NCI-H187 (cell line): Measurements from ENCODE around the gene PCBP3.

Experiments used
- DNase-seq, 2 experiments: peaks; one replicate each; lab custom pipeline; 2025; lab: John Stamatoyannopoulos, UW

PCBP3 gene

GRCh38 chr21:45932922-45933502 lies 289.5 kb downstream of the PCBP3 start:
- DNase-seq = no peak

DNA sequence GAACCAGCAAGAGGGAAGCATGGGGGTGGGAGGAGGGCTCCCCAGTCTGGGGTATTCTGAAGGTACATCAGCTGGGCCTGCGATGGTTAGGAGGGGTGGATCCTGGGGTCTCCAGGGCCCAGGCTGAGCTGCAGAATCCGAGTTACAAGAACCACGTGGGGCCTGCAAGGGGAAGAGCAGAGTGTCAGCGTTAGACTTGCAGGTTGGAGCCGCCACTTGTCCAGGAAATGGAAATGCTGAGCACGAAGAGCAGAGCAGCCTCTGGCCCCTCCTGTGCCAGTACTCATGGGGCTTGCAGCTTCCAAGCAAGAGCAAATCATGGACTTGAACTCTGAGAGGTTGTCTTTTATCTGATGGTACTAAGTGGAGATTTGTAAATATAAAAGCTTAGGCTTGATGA lies 290.6 kb downstream of the PCBP3 start:
- no peak for DNase-seq

- no peak for DNase-seq
Measured at GRCh38 chr21:45934554-45934953, 291.0 kb downstream of the PCBP3 start.

- no peak for DNase-seq
Measured at GRCh38 chr21:45935628-45936027, 292.1 kb downstream of the PCBP3 start.

DNA sequence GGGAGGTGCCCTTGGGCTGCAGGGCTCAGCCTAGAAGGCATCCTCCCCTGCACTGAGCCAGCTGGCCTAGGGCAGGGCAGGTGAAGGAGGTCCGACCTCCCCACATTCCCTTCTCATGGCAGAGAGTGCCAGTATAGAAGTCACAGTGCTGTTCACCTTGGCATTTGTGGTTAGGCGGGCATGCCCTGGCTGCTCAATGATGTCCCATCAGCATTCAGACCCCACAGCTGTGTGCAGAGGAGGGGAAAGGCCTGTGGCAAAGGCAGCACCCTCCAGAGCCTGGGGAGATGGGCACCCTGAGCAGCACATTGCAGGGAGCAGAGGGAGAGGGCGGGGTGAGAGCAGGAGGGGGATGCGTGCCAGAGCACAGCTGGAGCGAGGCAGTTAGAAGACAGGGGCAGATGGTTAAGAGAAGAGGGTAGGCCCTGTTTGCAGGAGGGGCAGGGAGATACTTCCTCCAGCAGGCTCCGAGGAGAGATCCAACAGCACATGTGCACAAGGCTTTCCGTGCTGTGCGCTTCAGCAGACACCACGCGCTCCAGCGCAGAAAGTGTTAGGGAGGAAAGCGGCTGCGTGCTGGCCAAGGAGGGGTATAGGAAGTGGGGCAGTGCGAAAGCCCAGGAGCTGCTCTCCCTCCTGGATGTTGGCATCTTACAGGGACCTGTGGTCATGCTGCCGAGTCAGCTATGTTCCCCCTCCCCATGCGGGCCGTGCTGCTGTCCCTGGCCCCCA lies 294.4 kb downstream of the PCBP3 start:
- no peak for DNase-seq

DNA sequence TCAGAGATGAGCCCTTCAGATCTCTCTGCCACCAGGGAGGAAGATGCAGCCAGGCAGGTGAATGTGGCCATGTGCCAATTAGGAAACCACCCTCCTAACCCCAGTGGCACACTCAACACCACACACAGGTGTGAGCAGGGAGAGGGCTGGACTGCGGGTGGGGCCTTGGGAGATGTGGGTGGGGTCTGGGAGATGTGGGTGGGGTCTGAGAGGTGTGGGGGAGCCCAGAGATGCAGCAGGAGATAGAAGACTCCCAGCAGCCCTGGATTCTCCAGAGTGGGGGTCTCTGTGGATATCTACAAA lies 294.9 kb downstream of the PCBP3 start:
- no peak for DNase-seq

DNA sequence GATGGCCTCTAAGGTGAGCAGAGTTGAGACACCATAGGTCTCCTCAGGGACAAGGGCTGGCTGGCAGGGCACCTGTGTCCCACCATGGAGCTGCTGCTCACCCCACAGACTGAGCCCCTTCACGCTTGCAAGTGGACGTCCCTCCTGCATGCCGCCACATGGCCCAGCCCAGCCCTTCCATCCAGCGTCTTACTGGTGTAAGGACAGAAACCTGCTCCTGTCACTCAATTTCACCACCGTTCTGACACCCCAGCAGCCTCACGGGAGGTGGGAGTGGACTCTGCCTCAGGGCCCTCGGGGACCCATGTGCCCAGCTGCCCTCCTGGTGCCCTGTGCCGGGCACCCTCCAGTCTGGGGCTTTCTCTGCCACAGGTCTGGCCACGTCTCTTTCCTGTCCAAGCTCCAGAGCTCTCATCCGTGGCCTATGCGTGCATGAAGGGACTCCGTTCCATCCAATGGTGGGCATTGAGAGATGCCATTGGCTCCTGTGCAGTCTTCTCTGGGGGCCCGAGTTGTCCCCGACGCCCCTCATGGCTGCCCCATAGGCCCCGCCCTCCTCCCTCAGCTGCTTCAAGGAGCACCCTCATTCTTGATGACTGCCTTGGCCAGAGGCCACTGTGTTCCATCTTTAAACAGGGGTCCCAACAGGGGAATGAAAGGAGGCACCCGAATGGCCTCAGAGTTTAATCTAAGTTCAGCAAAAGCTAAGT lies 295.4 kb downstream of the PCBP3 start:
- no peak for DNase-seq

DNA sequence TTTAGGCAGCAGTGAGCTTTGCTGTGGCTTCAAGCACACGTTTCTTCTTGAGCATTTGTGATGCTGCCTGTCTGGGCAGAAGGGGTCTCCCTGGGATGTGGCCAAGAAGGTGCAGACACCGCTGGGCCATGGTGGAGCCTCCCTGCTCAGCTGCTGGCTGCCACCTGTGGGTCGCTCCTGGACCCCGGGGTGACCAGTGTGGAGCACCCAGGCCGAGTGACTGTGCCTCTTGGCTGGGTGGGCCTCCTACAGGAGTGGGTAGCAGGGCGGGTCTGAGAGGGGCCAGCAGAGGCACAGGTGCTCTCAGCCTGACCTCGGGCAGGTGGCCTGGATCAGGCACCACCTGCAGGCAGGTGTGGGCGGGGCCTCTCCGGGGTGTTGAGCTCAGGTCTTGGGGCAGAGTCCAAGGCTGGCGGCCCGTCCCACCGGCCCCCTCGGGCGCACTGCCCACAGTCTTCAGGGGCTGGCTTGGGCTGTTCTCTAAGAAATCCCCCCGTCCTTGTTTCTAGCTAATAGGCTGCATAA lies 296.1 kb downstream of the PCBP3 start:
- no peak for DNase-seq

GRCh38 chr21:45940091-45940490 lies 296.6 kb downstream of the PCBP3 start:
- DNase-seq = no peak

GRCh38 chr21:45940621-45941337 lies 297.3 kb downstream of the PCBP3 start:
- DNase-seq = no peak

DNA sequence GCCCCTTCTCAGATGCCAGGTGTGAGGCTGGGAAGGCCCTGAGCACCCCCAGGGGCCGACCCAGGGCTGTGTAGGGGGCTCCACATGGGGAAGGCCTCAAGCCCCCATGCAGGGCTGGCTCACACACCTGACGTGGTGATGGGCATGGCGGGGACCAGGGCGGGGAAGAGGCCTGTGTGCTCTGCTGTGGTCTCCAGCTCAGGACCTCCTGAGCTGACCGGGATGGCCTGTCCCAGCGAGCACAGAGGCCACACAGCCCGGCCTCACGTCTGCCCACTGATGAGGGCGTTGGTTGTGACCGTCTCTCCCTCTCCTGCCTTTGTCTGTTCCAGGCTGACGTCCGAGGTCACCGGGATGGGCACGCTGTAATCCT lies 297.8 kb downstream of the PCBP3 start:
- DNase-seq = no peak

DNA sequence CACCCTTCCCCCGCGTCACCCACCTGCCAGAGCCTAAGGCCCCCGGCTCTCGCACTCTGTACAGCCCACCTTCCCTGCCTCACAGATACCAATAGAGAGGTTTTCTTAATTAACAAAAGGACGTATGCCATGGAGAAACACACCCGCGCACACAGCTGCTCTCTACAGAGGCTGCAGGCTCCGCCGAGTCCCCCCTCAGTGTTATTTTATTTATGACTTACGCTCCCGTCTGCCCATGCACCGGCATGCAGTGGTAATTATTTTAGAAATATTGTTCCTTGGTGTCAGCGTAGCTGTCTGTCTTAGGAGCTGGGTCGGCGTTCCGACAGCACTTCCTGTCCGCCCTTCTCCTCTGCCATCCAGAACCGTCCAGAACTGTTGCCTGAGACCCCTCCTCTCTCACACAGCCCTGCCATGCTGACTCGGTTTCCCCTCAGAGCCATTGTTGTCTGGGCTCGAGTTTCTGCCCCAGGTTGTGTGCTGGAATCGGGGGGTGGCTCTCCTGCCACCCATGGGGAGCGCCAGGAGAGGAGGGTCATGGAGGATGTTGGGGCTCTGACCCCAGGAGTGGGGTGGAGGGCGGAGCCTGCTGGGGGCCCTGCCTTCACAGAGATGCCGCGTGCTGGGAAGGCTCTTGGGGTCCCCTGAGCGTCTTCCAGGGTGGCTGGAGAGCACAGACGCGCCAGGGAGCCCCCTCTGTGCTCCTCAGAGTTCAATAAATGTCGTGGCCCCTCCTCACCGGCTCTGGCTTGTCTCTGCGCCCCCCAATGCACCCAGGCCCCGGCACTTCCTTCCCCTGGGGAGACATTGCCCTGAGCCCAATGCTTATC lies 298.4 kb downstream of the PCBP3 start:
- no peak for DNase-seq

GRCh38 chr21:45942755-45943629 lies 299.5 kb downstream of the PCBP3 start:
- no peak for DNase-seq

- no peak for DNase-seq
Measured at GRCh38 chr21:45943630-45944540, 300.4 kb downstream of the PCBP3 start.

GRCh38 chr21:45944601-45945000 lies 301.1 kb downstream of the PCBP3 start:
- DNase-seq = no peak

DNA sequence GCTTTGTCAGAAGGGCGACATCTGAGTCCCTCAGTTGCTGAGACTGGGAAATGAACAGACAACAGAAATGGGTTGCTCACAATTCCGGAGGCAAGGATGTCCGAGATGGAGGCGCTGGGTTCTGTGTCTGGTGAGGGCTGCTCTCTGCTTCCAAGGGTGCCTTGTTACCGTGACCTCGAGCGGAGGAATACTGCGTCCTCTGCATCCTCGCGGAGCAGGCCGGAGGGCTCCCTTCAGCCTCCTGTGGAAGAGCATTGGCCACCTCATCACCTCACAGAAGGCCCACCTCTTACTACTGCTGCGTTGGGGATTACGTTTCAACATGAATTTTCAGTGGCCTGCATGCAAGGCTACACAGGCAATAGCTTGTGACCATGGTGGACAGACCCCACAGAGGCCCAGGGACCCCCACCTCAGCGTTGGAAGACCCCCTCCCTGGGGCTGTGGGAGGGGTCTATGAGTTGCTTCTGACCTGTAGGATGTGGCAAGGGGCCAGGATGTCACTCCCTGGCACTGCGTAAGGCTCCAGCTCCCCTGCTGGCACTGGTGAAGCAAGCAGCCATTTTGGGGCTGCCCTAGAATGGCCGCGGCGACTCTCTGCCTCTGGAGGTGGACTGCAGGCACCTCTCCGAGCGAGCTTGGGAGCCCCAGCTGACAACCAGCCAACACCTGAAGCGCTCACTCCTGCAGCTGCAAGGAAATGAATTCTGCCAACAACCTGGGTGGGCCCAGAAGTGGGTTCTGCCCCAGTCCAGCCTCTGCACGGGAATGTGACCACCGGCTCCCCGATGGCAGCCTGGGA lies 301.7 kb downstream of the PCBP3 start:
- no peak for DNase-seq

GRCh38 chr21:45945868-45946210 lies 302.3 kb downstream of the PCBP3 start:
- no peak for DNase-seq

GRCh38 chr21:45947296-45947695 lies 303.8 kb downstream of the PCBP3 start:
- DNase-seq = no peak

DNA sequence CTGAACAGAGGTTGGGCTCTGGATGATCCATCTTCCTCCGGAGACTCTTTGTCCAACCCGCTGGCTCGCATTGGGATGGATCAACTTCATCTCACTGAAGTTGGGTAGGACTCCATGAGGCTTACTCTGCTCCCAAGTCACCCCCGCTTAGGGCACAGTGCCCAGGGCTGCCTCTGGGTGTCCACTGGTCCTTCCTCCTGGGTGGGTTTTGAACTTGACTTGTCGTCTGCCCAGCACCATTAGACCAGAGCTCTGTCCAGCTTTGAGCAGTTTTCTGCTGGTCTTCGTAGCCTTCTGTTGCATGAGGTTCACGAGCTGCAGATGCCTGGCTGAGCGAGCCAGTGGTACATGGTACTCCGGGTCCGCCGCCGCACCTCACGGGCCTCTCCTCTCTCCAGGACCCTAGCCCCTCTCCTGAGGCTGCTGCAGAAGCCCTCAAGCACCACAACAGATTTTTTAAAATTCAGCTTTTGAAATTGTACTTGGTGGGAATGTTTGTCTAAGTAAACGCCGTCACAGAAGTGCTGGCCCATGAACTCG lies 304.3 kb downstream of the PCBP3 start:
- no peak for DNase-seq
